Measurements from ENCODE around the gene SENP5.

SENP5 gene

GRCh38 chr3:196968233-196969133 is 100.8 kb downstream of the SENP5 start, which contains the start of gene PIGZ:
PIGZ (minus strand) TSS chr3:196968833; CDS start chr3:196952031, 16,802 bp downstream.
- TF ChIP-seq CTCF (IDR thresholded peaks at IDR 0.05; ENCODE audit: extremely low read depth, missing control alignments), result no peak
- DNase-seq (ENCODE audit: low spot score), result peak; percentile 90

DNA sequence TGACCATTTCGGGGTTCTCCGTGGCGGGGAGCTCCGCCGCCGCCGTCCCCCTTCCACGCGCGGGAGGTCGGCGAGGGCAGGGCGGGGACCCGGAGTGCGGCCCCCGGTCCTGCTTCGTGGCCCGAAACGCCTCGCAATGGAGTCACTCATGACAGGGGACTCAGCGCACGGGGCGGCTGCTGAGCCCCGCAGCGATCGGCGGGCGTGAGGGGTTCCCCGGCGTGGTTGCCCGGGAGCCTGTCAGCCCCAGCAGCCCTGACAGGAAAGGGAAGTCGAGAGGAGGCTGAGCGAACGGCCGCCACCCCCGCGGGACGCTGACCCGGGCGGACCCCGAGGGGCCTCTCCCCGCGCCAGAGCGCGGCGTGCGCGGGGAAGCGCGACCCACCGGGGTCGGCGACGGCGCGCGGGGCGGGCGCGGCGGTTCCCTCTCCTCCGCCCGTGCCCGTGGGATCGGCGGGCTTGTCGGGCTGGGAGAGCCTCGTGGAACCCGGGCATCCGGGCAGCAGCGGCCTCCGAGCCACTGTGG is 101.5 kb downstream of the SENP5 start:
- DNase-seq (ENCODE audit: low spot score), result peak; percentile 88
- no peak for TF ChIP-seq CTCF (IDR thresholded peaks at IDR 0.05; ENCODE audit: extremely low read depth, missing control alignments)

DNA sequence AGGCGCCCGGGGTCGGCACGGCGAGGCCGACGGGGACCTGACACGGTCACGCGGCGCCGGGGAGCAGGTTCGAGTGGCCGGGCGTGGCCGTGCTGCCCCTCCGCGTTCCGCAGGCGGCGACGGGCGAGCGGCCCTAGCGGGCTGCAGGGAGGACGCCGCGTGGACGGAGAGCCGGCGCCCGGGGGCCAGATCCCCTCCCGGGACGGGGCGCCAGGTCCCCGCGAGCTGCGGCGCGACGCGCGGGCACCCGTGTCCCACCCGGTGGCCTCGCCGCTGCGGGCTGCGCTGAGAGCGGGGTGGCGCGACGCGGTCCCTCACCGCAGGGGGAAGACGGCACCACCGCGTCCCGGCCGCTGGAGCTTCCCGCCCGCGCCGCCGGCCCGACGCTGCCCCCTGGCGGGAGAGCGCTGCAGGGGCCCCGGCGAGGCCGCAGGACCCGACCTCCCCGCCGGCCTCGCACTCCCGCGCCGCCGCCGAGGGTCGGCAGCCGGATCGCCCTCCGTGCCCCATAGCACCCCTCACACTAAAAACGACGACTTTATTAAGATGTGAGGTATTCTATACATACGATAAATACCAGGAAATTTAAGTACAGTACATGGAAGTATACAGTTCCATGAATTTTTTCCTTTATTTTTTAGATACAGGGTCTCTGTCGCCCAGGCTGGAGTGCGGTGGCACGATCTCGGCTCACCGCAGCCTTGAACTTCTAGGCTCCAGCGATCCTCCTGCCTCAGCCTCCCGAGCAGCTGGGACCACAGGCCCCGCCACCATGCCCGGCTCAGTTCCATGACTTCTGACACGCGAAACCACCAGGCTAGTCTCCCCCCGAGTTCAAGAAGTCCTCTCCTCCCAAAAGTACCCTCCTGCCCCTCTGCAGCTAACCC is 102.2 kb downstream of the SENP5 start:
- TF ChIP-seq CTCF (IDR thresholded peaks at IDR 0.05; ENCODE audit: extremely low read depth, missing control alignments), result peak; percentile 92
- DNase-seq (ENCODE audit: low spot score), result peak; percentile 95

GRCh38 chr3:196970547-196971093 is 102.9 kb downstream of the SENP5 start:
- TF ChIP-seq CTCF (IDR thresholded peaks at IDR 0.05; ENCODE audit: extremely low read depth, missing control alignments), result no peak
- DNase-seq (ENCODE audit: low spot score), result no peak

DNA sequence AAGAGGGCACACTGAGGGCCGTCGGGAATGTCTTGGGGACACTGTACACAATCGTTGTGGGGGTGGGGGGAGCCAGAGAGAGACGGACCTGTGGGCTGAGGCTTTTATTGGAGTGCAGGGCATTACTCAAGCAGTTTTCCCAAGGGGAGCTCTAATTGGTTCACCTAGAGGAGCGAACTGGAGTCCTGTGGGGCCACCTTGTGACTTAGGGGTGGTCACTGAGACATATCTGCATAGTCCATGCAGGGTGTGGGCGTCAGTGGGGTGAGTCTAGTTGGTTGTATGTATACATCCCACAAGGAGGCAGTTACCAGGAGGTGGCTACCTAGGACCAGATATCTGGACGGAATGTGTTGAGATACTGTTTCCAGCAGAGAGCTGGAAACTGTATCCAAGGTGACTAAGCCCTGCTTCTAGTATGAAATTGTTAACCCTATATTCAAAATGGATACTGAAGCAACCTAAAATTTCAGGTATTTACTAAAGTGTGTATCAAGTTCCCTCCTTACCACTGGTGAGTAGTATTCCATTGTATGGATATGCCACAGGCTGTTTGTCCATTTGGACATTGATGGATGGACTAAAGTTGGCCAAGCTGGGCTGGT is 103.5 kb downstream of the SENP5 start:
- no peak for TF ChIP-seq CTCF (IDR thresholded peaks at IDR 0.05; ENCODE audit: extremely low read depth, missing control alignments)
- no peak for DNase-seq (ENCODE audit: low spot score)

- no peak for TF ChIP-seq CTCF (IDR thresholded peaks at IDR 0.05; ENCODE audit: extremely low read depth, missing control alignments)
- DNase-seq (ENCODE audit: low spot score), result no peak
Measured at GRCh38 chr3:196974661-196975060, 106.9 kb downstream of the SENP5 start.

Data from GM20000 (cell line).